ENCODE measurements around the gene AFF3.

Gene AFF3

GRCh38 chr2:99925960-99926359 lies 216.4 kb downstream of the AFF3 start:
- no peak for DNase-seq

- DNase-seq, result no peak
Observed at GRCh38 chr2:99922664-99923063, 219.7 kb downstream of the AFF3 start.

DNA sequence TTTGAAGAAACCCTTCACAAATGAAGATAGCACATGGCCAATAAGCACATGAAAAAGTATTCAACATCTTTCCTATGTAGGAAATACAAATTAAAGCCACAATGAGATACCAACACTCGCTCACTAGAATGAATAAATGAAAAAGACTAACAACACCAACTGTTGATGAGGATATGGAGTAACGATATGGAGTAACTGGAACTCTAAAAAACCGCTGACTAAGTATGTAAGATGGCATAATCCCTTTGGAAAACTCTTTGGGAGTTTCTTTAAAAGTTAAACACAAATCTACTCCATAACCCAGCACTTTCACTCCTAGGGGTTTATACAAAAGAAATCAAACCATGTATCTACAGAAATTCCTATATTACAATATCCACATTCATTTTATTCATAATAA lies 220.5 kb downstream of the AFF3 start:
- DNase-seq, result no peak

GRCh38 chr2:99918389-99918788 lies 224.0 kb downstream of the AFF3 start:
- DNase-seq, result no peak

DNA sequence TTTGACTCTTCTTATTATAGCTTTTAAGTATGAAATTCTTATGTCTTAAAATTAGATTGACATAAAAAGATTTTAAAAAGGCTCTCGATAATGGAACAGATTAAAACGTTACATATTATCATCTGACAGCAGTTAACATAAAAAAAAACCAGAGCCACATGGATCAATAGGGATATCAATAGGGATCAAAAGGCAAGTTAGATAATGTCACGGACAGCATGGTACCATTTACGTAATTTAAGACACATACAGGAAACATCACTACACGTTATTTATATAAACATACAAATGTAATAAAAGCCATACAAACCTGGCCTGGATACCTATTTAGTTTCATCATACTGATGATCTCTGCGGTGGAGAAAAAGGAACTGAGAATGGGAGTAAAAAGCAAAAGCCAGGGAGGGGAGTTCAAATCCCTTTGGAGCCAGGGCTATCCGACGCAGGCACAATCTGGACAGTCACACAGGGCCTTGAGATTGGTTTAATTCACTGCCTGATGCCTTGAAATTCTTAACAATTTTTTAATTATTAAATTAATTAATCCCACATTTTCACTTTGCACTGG lies 227.2 kb downstream of the AFF3 start:
- DNase-seq, result no peak

GRCh38 chr2:99911736-99912135 lies 230.7 kb downstream of the AFF3 start:
- DNase-seq, result no peak

- no peak for DNase-seq
Observed at GRCh38 chr2:99910902-99911301, 231.5 kb downstream of the AFF3 start.

GRCh38 chr2:99905636-99906035 lies 236.8 kb downstream of the AFF3 start:
- DNase-seq, result no peak

- DNase-seq, result no peak
Observed at GRCh38 chr2:99905025-99905424, 237.4 kb downstream of the AFF3 start.

DNA sequence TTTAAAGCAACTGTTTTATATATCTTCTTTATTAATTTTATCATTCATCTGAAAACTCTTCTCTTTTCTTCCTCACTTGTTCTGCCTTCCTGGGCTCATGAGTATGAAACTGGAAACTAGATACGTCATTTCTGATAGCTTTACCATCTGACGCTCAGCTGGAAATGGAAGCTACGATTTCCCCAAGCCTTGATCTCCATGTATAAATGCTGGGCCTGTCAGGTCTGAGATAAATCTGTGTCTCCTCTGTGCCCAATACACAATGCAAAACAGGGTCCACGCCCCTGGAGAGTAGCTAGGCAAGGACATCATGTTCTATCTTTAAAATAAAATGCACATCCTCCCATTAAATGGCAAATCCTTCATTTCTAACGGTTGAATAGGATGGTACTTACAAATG lies 238.4 kb downstream of the AFF3 start:
- no peak for DNase-seq

- DNase-seq, result no peak
Observed at GRCh38 chr2:99900556-99900955, 241.8 kb downstream of the AFF3 start.

DNA sequence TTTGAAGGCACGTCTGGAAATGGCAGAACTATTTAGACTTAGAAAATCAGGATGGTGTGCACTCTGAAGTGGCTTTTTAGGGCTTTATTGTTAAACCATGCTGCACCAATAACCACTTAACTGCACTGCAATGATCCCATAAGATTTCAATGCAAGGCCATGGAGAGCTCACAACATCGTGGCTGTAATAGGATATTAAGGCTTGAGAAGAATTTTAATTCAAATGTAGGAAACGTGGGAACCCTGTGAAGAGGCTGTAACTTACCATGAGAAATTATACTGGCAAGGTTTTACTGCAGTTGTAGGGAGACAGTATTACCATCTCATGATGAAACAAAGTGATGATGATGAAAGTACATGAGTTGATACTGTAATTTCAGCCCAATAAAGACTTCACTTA lies 242.5 kb downstream of the AFF3 start:
- DNase-seq, result no peak

DNA sequence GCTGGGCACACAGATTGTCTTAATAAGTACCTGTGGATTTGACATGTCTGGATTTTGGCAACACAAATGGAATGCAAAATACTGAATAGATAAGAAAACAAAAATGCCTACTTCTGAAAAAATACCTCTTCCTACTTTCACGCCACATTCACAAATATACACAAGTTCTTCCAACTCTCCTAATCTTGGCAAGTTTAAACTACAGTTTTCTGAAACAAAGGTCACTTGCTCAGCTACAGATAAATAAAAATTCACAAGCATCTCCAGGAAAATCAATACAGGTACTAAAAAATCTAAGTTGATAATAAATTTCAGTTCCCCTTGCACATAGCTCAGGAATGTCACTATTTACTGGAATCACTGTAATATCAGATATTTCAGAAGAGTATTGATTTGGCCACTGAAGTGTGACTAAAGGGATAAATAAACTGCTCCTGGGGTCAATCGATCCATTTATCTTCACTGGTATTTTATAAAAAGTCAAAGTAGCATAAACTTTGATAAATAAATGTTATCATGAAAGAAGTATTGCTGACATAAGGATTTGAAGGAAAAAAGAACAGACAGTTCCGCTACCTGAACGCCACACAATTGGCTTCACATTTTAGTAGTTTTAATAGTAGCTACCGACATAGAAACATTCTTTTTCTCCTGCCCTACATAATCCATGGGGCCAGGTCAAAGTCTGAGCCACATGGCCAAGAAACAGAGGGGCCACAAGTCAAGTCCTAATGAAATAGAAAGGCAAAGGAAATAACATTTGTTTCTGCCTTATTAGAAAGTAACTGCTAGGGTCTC lies 243.1 kb downstream of the AFF3 start:
- DNase-seq, result no peak

GRCh38 chr2:99898336-99899048 lies 243.9 kb downstream of the AFF3 start:
- no peak for DNase-seq

- DNase-seq, result no peak
Observed at GRCh38 chr2:99891428-99891780, 251.0 kb downstream of the AFF3 start.

- no peak for DNase-seq
Observed at GRCh38 chr2:99890568-99891427, 251.6 kb downstream of the AFF3 start.

- DNase-seq, result peak; percentile 41
Observed at GRCh38 chr2:99888617-99889016, 253.8 kb downstream of the AFF3 start.

DNA sequence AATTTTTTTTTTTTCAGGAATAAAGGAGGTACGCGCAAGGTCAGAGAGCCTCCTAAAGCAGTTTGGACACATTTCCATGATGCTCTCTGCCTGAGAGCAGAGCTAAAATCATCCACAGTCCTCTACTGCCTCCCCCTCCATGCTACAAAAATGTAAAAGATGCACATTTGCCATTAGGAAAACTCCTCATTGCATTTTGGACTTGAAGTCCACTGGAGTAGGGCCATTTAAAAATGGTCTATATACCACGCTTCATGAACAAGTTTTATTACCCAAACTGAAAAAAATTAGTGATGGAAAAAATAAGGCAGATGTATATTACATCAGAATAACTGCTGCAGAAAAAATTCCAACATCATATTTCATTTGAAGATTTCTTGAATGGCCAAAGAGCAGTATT lies 256.0 kb downstream of the AFF3 start:
- no peak for DNase-seq

DNA sequence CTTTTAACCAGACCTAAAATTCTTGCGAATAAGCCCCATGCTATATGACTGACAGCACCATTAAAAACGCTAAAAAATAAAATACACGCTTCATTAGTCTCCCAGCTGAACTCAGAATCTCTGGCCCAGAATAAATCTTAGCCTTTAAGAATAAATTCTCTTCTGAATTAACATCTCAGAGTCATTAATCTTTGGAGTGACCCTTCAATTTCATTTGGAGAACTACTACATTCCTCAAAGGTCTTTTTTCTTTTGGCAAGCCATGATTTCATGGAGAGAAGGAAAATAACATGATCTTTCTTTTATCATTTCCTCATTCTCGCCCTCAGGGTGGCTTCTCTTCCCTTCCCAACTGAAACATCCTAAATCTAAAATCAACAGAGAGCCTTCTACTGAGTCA lies 259.0 kb downstream of the AFF3 start:
- peak; percentile 21 for DNase-seq

DNA sequence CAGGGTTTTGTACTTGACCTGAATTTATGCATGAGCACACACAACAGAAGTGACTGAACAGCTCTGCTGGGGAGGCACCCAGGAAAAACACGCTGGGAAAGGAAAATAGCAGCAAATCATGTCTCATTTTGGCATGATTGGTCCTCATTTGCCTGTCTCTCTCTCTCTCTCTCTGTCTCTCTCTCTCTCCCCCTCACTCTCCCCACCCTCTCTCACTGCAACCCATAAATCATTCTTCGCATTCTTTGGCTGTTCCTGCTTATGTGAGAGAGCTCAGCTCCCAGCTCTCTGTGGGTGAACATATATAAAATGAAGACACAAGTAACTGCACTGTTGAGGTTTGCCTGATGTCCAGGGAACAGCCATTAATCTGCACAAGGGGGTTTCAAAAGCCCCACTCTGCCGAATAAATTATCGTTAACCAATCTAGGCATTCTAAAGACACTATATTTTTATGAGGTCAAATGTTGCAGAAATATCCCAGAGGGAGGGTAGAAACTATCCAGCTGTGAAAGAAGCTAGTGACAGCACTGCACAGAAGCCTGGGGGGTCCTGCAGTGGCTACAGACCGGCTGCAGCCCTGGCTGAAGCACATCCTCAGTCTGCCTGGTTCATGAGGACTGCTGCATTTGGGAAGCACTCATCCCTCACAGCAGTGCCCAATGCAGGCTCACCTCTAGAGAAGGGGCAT lies 260.3 kb downstream of the AFF3 start:
- peak; percentile 99 for DNase-seq

GRCh38 chr2:99880964-99881294 lies 261.5 kb downstream of the AFF3 start:
- no peak for DNase-seq

DNA sequence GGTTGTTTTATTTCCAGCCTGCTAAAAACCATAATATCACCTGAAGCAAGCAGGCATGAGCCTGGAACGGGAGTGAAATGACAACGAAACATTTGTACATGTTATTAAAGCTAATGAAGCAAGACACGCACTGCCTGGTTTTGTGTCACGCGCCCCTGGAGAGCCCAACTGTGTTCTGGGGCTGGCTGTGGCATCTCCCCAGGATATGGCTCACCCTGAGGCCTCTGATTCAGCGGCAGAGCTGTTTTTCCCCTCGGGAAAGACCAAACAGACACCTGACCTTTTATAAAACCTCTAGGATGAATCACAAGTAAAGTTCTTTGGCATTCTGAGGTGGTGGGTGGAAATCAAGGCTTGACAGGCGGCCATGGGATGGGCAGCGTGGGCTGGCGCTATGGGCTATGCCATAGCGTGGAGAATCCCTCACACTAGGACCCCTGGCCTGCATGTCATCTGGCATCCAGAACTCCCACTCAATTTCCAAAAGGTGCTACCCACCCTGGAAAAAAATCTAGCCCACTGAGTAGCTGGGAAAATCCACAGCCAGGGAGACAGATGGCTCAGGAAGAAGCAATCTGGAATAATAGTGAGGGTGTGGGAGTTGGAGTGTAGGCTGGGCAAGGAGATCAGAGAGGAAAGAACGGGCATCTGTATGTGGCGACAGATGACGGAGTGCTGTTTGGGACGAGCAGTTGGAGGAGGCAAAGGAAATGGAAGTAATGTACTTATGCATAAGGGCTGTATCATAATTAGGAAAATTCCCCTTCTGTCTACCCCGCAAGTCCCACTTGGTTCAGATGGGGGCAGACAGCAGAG lies 262.0 kb downstream of the AFF3 start:
- peak; percentile 85 for DNase-seq
